ENCODE results near the gene ABHD1.
A peak's percentile ranks its signal among the peaks of the same experiment; 100 is the strongest.
"Not testable (repeated sequence)": the region's sequence is repeated elsewhere in the genome, so short reads cannot be mapped to it uniquely, and the experiment has no call there.

The ABHD1 gene

DNA sequence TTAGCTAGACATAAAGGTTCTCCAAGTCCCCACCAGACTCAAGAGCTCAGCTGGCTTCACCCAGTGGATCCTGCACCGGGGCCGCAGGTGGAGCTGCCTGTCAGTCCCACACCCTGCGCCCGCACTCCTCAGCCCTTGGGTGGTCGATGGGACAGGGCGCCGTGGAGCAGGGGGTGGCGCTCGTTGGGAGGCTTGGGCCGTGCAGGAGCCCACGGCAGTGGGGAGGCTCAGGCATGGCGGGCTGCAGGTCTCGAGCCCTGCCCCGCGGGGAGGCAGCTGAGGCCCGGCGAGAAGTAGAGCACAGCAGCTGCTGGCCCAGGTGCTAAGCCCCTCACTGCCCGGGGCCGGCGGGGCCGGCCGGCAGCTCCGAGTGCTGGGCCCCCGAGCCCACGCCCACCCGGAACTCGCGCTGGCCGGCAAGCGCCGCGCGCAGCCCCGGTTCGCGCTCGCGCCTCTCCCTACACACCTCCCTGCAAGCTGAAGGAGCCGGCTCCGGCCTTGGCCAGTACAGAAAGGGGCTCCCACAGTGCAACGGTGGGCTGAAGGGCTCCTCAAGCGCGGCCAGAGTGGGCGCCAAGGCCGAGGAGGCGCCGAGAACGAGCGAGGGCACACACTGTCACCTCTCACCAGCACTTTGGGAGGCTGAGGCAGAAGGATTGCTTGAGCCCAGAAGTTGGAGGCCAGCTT is 12.1 kb upstream of the ABHD1 start:
- DNase-seq, result not testable (repeated sequence)

DNA sequence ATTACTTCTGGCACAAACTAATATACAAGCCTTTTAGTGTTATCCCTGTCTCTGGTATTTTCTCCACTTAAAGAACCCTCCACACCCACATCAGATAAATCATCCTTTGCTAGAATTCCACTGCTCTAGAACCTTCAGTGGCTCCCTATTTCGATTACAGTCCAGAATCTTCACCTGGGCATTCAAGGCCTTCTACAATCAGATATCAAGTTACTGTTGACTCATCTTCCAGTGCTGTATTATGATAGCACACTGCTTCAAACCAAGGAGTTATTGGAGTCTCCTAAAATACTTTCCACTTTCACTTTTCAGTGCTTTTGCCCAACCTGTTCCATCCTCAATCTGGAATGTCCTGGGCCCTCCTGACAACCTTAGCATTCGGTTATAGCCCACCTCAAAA is 8.1 kb upstream of the ABHD1 start:
- no peak for DNase-seq

DNA sequence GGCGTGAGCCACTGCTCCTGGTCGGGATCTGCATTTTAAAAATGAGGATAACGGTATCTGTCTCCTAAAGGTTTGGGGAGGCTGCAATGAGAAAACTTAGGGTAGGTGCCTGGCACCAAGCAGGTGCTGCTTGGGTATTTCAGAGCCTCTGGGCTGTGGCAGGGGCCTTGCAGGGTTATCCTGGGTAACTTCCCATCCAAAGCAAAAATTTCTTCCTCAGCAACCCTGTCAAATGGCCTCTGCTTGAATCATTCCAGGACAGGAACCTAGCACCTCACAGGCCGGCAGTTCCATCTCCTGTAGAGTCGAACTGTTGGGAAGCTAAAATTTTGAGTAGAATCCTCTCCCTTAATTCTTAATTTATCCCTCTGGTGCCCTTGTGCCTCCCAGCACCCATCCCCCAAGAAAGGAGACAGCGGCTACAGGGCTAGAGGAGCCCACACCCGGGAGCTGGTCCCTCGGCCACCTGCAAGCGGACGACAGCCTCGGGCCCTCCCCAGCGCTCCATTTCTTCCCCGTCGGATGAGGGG is 5.6 kb upstream of the ABHD1 start:
- no peak for DNase-seq

DNA sequence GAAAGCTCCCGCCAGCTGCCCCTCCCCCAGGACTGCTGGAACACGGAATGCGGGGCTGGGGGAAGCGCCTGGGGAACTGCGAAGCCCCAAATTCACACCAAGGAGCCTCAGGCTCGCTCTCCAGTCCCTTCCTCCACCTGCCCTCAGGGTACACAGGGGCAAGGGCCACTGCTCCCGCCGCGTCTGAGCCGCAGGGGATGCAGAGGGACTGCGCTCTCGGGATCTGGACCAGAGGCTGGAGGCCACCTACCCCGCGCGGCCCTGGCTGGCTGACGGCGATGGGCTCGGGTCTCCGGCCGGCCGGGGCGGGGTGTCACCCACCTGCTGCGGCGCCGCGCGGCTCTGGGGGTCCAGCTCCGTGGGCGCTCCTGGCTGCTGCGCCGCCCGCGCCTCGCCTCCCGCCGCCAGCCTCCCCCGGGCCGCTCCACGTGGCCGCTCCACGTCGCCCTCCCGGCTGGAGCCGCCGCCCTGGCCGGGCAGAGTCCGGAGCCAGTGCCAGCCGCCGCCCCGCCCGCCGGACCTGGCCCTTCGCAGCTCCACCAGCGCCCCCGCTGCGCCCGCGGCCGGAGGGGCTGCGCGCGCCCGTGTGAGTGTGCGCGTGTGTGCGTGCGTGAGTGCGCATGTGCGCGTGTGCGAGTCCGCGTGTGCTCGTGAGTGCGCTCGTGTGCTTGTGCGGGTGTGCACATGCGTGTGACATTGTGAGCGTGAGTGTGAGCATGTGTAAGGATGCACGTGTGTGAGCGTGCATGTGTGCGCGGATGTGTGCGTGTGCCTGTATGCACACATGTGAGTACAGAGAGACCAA is 4.9 kb upstream of the ABHD1 start, which contains the start of gene CGREF1:
TSS of gene CGREF1 (minus strand) at position 604 of the 805 bp plus-strand sequence. CDS start 14,762 bp downstream, outside the sequence.
- no peak for DNase-seq

DNA sequence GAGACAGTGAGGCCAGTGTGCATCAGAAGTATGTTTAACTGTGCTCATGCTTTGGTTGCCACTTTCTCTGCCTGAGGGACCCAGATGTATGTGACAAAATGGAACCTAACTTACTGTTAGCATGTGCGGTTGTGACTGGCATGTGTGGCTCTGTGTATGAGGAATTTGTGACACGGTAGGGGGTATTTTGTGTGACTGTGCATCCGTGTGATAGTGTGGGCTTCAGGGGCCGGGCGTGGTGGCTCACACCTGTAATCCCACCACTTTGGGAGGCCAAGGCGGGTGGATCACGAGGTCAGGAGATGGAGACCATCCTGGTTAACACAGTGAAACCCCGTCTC is 4.3 kb upstream of the ABHD1 start:
- not testable (repeated sequence) for DNase-seq

DNA sequence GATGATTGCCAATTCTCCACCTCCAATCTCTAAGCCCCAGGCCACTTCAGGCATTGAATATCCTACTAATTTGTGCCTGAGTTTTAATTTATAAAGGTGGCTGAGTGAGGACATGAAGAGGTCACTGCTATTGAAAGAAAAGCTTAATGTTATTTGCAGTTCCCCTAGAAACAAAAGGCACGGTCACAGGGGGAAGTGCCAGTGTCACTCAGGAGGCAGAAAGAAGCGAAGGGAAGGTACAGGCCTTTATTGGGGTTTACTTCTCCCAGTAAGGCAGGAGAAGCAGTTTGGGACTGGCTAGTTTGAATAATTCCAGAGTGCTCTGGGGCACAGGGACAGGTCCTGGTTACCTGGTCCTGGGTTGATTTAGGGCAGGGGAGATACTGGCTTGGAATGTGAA is 1.7 kb upstream of the ABHD1 start:
- peak in 1 of 2 experiments; percentile 9 for DNase-seq

DNA sequence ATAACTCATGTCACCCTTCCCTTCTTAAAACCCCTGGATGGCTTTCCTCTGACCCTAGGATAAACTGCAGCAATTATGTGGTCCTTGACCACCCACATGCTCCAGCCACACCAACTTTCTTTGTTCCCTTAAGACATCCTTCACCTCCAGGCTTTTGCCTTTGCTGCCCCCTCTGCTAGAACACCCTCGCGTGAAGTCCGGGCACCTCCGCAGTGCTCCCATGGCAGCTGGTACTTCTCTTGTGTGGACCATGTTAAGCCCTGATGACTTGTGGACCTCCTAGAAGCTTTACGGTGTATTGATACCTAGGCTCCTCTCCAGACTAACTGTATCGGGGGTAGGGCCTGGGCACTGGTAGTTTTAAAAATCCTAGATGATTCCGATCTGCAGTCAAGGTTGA is 824 bp upstream of the ABHD1 start:
- no peak for DNase-seq

DNA sequence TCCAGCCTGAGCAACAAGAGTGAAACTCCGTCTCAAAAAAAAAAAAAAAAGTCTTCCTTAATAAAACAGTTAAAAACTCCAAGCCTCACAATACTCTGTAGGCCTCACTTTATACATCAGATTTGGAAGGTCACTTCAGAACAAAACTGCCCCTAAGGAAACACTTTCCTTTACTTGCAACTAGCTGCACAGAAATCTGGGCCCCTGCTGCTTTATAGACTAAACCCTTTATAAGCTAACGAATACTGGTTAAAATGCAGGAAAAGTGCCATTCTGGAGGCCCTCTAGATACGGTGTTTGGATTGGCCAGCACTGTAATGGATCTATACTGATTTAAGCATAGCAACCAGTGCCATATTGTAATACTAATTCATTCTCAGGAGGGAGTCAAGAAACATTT is 1.5 kb downstream of the ABHD1 start:
- DNase-seq, result no peak

DNA sequence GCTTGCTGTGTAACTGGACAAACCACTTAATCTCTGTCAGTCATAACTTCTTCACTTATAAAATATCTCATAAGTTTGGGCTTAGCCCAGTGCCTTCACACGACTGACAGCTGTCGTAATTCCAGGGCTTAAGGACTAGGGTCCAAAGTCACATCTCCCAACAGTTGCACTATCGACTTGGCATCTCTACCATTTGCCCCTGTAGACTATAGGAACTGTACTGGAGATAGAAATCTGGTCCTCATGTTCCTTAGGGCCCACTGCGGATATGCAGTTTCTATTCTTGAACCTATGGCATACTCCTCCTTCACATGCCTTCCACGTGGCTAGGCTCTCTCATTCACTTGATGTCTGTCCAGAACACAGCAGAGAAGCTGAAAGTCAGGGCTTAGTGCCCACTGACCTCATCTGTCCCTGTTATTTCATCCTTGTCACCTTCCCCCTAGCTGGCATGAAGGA is 2.7 kb downstream of the ABHD1 start:
- DNase-seq, result no peak

DNA sequence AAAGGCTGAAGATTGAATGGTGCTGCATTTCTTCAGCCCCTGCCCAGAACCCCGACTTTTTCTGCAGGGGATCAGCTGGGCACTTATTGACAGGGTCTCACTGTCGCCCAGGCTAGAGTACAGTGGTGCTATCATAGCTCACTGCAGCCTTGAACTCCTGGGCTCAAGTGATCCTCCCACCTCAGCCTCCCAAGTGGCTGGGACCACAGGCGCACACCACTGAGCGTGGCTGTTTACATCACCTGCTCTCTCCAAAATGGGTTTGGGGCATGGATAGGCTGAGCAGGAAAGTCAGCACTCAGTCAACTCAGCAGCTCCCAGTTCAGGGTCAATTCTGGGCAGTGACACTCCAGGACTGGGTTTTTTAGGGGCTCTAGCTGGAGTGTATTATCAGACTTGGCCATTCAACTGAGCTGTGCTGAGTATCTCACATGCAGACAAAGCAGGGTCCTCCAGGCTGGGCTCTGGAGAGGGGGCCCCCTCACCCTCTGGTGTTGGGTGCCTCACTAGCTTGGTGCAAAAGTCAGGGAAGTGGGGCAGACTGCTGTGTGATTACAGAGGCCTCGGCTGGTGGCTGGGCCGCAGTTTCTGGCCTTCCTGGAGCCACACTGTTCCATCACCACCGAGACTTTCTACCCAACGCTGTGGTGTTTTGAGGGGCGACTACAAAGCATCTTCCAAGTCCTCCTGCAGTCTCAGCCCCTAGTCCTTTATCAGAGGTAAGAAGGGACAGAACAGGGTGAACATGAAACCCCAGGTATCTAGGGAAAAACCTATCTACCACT is 4.5 kb downstream of the ABHD1 start:
- no peak for DNase-seq

DNA sequence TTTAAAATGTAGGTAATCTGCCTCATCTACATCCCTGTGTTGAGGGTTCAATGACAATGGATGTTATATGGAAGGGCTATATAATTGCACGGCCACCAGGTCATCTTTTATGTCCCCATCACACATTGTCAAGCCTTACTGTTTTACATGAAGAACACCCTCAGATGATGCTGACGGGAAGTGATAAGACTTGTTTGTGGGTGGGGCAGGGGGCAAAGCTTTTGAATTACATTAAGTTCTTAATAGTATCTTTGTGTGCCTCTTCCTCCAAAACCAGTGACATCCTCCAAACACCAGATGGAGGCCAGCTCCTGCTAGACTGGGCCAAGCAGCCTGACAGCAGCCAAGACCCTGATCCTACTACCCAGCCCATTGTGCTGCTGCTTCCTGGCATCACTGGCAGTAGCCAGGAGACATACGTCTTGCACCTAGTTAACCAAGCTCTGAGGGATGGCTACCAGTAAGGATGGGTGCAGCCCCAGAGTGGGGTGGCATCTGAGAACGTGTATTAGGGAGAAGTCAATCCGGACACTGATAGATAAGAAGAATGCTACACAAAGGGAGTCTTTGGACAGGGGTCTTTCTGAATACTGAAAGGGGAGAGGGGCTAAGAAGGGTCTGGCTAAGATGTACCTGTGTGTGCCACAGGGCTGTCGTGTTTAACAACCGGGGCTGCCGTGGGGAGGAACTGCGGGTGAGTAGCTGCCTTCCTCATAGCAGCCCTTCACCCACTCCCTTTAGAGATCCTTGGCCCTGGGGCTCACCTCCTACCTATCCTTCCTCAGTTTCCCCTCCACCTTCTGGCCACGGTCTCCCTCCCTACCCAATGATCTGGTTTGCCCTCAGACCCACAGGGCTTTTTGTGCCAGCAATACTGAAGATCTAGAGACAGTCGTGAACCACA is 5.3 kb downstream of the ABHD1 start:
- DNase-seq, result no peak

DNA sequence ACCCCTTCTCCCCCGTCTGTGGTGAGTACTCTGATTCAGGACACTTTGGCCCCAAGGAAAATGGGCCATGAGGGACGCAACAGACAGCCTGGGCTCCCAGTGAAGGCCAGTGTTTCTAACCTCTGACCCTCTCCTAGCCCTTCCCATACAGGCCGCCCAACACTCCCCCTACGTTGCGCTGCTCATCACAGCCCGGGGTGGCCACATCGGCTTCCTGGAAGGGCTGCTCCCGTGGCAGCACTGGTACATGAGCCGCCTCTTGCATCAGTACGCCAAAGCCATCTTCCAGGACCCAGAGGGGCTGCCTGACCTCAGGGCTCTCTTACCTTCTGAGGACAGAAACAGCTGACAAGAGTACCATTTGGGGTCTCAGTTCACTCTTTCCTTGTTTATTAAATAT is 6.8 kb downstream of the ABHD1 start:
- DNase-seq, result no peak

DNA sequence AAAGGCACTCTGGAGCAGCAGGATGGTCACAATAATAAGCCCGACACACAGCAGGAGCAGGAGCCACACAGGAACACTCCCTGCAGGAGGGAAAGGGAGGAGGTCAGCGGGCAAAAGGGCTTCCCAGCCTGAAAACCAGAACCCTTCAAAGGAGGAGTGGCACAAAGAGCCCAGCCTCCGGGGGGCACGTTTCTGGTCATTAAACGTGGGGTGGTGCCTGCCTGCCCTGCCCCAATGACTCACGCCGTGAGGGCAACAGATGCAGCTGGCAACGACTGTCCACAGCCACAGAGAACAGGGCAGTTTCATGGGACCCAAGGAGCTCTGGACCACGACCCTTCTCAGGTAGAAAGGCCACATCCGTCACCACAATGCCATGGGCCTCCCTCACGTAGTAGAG is 7.8 kb downstream of the ABHD1 start:
- DNase-seq, result no peak

DNA sequence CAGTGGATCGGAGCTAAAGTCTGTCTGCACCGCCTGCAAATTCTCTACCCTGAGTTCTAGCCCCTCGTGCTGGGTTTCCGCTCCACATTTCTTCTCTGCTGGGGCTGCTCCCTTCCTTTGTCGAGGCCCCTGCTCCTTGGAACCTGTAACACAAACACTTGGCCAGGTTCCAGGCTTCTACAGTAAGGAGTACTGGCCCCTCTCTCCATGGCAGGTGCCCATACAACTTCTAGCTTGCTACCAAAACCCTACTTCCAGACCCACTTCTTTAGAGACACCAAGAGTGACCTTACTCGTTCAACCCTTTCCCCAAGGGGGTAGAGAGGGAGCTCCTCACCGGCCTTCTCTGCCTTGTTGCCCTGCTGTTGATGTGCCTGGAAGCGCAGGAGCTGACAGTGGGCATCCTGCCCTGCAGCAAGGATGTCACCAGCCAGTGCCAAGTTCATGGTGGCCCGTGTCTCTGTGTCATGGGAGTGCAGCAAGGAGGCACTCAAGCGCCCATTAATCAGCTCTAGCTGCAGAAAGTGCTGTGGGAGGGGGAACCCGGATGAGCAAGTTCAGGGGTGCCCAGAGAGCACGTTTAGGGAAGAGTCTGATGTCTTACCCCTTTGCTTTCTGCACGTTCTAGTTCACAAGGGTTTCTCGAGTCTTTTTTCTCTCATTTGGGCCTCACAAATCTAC is 9.7 kb downstream of the ABHD1 start:
- peak in 1 of 2 experiments; percentile 55 for DNase-seq

DNA sequence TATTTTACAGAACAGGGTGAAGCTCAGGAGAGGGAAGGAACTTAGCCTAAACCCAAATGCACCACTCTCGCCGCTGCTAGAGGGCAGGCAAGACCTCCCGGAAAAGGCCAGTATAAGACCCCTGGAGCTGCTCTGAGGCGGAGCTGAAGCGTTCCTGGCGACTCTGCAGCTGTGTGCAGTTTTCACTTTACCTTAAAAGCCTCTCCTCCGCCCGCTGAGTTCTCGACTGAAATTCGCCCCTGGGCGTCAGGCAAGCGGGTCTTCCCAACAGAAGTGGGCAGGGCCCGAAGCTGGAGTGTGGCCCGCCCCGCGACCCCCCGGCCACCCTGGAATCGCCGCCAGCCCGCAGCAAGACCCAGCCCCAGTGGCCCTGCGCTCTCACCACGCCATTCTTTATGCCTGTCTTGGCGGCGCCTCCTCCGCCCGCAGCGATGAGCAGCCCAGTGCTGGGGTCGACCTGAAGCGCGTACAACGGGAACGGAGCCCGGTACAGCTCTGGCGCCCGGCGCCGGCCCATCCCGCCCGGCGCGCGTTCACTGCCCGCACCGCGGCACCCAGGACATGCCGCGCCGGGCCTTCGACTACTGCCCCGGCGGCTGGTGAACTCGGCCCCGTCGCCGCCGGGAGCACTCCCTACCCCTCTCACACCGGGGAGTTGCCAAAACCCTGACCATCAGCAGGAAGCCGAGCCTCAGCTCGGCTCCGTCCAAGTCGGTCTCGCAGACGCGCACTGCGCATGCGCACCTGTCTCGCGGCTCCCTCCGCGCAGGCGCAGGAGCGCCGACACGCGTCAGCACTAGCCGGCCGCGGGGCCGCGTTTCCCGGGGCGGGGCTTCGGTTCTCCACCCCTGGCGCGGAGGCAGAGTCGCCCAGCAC is 10.5 kb downstream of the ABHD1 start, which contains the start of gene PREB:
TSS of gene PREB (minus strand) at position 732 of the 876 bp plus-strand sequence. CDS start at position 517, 215 bp downstream.
- peak; percentile 91 for DNase-seq

DNA sequence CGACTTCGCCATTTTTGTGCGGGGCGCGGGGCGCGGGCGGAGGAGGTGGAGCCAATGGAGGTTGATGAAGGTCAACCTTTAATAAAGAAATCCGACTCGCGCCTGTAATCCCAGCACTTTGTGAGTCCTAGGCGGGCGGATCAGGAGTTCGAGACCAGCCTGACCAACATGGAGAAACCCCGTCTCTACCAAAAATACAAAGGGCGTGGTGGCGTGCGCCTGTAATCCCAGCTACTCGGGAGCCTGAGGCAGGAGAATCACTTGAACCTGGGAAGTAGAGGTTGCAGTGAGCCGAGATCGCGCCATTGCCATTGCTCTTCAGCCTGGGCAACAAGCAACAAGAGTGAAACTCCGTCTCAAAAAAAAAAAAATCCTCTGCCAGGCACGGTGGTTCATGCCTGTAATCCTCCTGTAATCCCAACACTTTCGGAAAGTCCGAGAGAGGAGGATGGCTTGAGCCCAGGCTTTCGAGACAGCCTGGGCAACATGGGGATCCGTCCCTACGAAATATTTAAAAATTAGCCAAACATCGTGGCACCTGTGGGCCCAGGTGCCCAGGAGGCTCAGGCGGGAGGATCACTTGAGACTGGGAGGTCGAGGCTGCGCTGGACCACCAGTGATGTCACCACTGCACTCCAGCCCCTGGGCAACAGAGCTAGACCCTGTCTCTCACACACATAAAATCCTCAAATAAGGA is 11.3 kb downstream of the ABHD1 start:
- no peak for DNase-seq

DNA sequence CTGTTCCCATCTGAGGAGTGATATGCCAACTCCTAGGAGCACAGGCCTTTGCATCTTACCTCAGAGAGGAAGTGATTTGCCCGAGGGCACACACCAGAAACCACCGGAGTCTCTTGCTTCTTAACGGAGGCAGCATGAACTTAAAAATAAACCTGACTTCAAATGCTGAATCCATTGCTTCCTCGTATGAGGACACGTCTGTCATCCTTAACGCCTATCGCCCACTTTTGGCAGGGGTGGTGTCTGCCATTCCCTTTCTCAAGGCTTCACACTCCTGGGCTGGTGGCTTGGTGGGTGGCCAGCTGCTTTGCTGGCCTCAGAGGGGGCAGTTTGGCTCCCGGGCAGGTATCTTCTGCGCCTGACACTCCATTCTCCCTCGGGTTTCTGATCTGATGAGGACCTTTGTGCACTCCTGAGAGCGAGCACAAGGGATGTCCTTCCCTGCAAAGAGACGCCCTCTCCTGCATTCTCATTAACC is 11.9 kb downstream of the ABHD1 start:
- no peak for DNase-seq

DNA sequence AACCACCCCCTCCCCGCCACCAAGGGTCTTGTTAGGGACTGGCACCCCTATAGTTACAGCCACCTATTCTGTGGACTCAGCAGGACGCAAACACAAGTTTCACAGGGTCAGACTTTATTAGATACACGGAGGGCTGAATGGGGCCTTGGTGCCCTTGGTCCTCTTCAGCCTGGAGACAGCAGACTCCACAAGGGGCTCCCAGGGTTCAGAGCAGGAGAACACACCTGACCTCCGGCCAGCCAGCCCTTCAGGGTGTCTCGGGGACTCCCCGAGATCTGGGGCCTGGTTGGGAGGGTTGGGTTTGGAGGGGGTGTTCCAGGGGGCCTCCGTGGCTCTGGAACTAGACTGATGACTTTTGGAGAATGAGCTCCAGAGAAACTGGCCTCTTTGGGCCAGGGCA is 13.1 kb downstream of the ABHD1 start:
- no peak for DNase-seq

DNA sequence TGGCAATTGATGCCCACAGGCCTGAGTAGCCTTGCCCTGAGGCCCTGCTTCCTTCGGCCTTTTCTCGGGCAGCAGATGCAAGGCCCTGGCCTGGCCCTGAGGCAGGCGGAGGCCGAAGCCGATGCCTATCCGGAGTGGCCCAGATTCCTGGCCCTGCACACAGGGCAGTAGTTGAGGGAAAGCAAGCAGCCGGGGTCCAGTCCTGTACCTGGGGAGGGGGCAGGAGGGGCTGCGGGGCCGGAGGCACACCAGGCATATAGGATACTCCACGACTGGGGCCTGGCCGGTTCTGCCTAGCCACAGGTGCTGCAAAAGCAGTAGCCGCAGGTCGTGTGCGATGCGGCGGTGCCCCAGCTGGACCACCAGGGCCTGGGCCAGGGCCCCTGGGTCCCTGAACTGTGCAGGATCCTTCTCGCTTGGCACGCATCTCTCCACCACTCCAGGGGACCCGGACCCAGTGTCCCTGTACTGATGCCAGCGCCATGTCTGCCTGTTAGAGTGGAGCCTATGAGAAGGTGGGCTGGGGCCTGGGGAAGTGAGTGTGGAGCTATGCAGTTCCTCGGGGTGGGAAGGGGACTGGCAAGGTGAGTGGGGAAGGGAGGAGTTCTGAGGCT is 13.8 kb downstream of the ABHD1 start:
- DNase-seq, result no peak
